Central memory CD8-positive, alpha-beta T cell (primary cell): ENCODE measurements around the gene HIKESHI.
"Not testable (repeated sequence)": the region's sequence is repeated elsewhere in the genome, so short reads cannot be mapped to it uniquely, and the experiment has no call there.

ENCODE experiments used
- ATAC-seq: fragments of 150-1000 bp; cut with Tn5 transposase; replicated peaks from 2 replicates; pipeline ENCODE4 v1.10.0; 2022; ENCODE audit warnings: mild to moderate bottlenecking, moderate FRiP score, moderate number of reproducible peaks; ENCODE audit not compliant: poor library complexity, severe bottlenecking; ENCODE audit errors: extremely low read depth
- DNase-seq, 2 donors: peaks; one replicate each; pipeline ENCODE4 v3.0.0; 2021; ENCODE audit warnings: low spot score in 2 of 2
- H3K27ac Mint-ChIP-seq: one replicate; pipeline ENCODE4 v1.8.0; 2022; ENCODE audit warnings: low read depth, mild to moderate bottlenecking, moderate library complexity, mixed read lengths
- H3K27me3 Mint-ChIP-seq: one replicate; pipeline ENCODE4 v1.8.0; 2022; ENCODE audit warnings: mixed read lengths
- H3K36me3 Mint-ChIP-seq: one replicate; pipeline ENCODE4 v1.8.0; 2022; ENCODE audit warnings: mild to moderate bottlenecking, moderate library complexity, mixed read lengths; ENCODE audit not compliant: insufficient read depth
- H3K4me1 Mint-ChIP-seq: one replicate; pipeline ENCODE4 v1.8.0; 2022; ENCODE audit warnings: mixed read lengths
- H3K4me3 Mint-ChIP-seq: one replicate; pipeline ENCODE4 v1.8.0; 2022; ENCODE audit warnings: mild to moderate bottlenecking, moderate library complexity, mixed read lengths
- H3K9me3 Mint-ChIP-seq: one replicate; pipeline ENCODE4 v1.8.0; 2022; ENCODE audit warnings: mixed read lengths

Gene HIKESHI

GRCh38 chr11:86275493-86276370 lies 26.3 kb upstream of the HIKESHI start:
- ATAC-seq (no peak), DNase-seq (no peak)
- Mint-ChIP-seq H3K27ac (peak overlapping the region; percentile 52), H3K4me1 (peaks cover 40% of the 10 kb centered on the region), H3K4me3 (no peak overlapping the region), H3K36me3 (peaks cover 47% of the 10 kb centered on the region), H3K27me3 (no peaks in the 10 kb centered on the region), H3K9me3 (no peaks in the 10 kb centered on the region)

GRCh38 chr11:86277741-86278140 lies 24.3 kb upstream of the HIKESHI start:
- DNase-seq (no peak), ATAC-seq (no peak)
- no peak overlapping the region for H3K4me3 Mint-ChIP-seq
- peaks cover 39% of the 10 kb centered on the region for H3K36me3 Mint-ChIP-seq
- H3K9me3 Mint-ChIP-seq = no peaks in the 10 kb centered on the region
- no peaks in the 10 kb centered on the region for H3K27me3 Mint-ChIP-seq
- H3K27ac Mint-ChIP-seq = no peak overlapping the region
- peaks cover 36% of the 10 kb centered on the region for H3K4me1 Mint-ChIP-seq

- H3K27me3 Mint-ChIP-seq = no peaks in the 10 kb centered on the region
These were observed 23.8 kb upstream of the HIKESHI start for GRCh38 chr11:86278226-86278625.

GRCh38 chr11:86279747-86280146 lies 22.3 kb upstream of the HIKESHI start:
- Mint-ChIP-seq H3K4me1 (peaks cover 24% of the 10 kb centered on the region), H3K27ac (no peak overlapping the region), H3K27me3 (no peaks in the 10 kb centered on the region), H3K4me3 (no peak overlapping the region), H3K36me3 (peaks cover 31% of the 10 kb centered on the region), H3K9me3 (no peaks in the 10 kb centered on the region)
- no peak for ATAC-seq
- no peak for DNase-seq

More at GRCh38 chr11:86278226-86278625, 23.8 kb upstream of the HIKESHI start:
- Mint-ChIP-seq H3K4me1 (peaks cover 36% of the 10 kb centered on the region), H3K27ac (no peak overlapping the region), H3K36me3 (peaks cover 36% of the 10 kb centered on the region), H3K9me3 (no peaks in the 10 kb centered on the region), H3K4me3 (no peak overlapping the region)
- DNase-seq (no peak), ATAC-seq (no peak)

- DNase-seq = no peak
- Mint-ChIP-seq H3K27ac (peak overlapping the region; percentile 78), H3K9me3 (no peaks in the 10 kb centered on the region), H3K4me3 (no peak overlapping the region), H3K4me1 (peaks cover 16% of the 10 kb centered on the region), H3K36me3 (peaks cover 9% of the 10 kb centered on the region), H3K27me3 (no peaks in the 10 kb centered on the region)
- ATAC-seq = peak; percentile 5
These were observed 14.6 kb upstream of the HIKESHI start for GRCh38 chr11:86287468-86287796.

GRCh38 chr11:86288776-86289507 lies 13.1 kb upstream of the HIKESHI start:
- no peak for ATAC-seq
- Mint-ChIP-seq H3K27me3 (no peaks in the 10 kb centered on the region), H3K4me3 (no peak overlapping the region)

GRCh38 chr11:86289508-86290280 lies 12.3 kb upstream of the HIKESHI start:
- not testable (repeated sequence) for H3K27me3 Mint-ChIP-seq, H3K36me3 Mint-ChIP-seq, ATAC-seq, DNase-seq, H3K9me3 Mint-ChIP-seq, H3K4me3 Mint-ChIP-seq
- Mint-ChIP-seq H3K27ac (peak overlapping the region; percentile 38), H3K4me1 (peaks cover 22% of the 10 kb centered on the region)

More at GRCh38 chr11:86288776-86289507, 13.1 kb upstream of the HIKESHI start:
- peaks cover 22% of the 10 kb centered on the region for H3K4me1 Mint-ChIP-seq
- no peak for DNase-seq
- H3K36me3 Mint-ChIP-seq = peaks cover 6% of the 10 kb centered on the region
- no peaks in the 10 kb centered on the region for H3K9me3 Mint-ChIP-seq
- H3K27ac Mint-ChIP-seq = peak overlapping the region; percentile 38

GRCh38 chr11:86291466-86292262 lies 10.4 kb upstream of the HIKESHI start:
- Mint-ChIP-seq H3K27ac (no peak overlapping the region), H3K4me3 (no peak overlapping the region), H3K36me3 (no peaks in the 10 kb centered on the region), H3K9me3 (no peaks in the 10 kb centered on the region), H3K27me3 (no peaks in the 10 kb centered on the region), H3K4me1 (peaks cover 22% of the 10 kb centered on the region)
- no peak for ATAC-seq
- peak in 1 of 2 donors; percentile 40 for DNase-seq

GRCh38 chr11:86292912-86293616 lies 9.0 kb upstream of the HIKESHI start:
- Mint-ChIP-seq H3K36me3 (no peaks in the 10 kb centered on the region), H3K4me1 (peaks cover 15% of the 10 kb centered on the region), H3K4me3 (no peak overlapping the region), H3K27me3 (no peaks in the 10 kb centered on the region), H3K27ac (peak overlapping the region; percentile 44), H3K9me3 (no peaks in the 10 kb centered on the region)
- DNase-seq (no peak), ATAC-seq (peak; percentile 72)

- Mint-ChIP-seq H3K4me3 (no peak overlapping the region), H3K36me3 (no peaks in the 10 kb centered on the region), H3K4me1 (peaks cover 12% of the 10 kb centered on the region), H3K27ac (no peak overlapping the region), H3K27me3 (no peaks in the 10 kb centered on the region), H3K9me3 (no peaks in the 10 kb centered on the region)
- ATAC-seq (no peak), DNase-seq (no peak)
These were observed 8.0 kb upstream of the HIKESHI start for GRCh38 chr11:86294026-86294425.

GRCh38 chr11:86301742-86302091 lies 323 bp upstream of the HIKESHI start:
- Mint-ChIP-seq H3K27ac (peak overlapping the region; percentile 95), H3K4me1 (peaks cover 23% of the 10 kb centered on the region), H3K36me3 (peaks cover 9% of the 10 kb centered on the region), H3K27me3 (no peaks in the 10 kb centered on the region), H3K4me3 (peak overlapping the region; percentile 98), H3K9me3 (no peaks in the 10 kb centered on the region)
- ATAC-seq (no peak), DNase-seq (no peak)
